Breast epithelium (tissue), 4 donors: ENCODE data around the gene FZD2. TPM values are rescaled to one million over a fixed set of nuclear protein-coding genes. Genes with fewer than 3 reads are reported as not detected.

ENCODE experiments used
- DNase-seq, 2 donors: peaks; one replicate each; pipeline ENCODE4 v3.0.0-alpha.2; 2019; ENCODE audit warnings: low spot score in 2 of 2
- H3K27ac ChIP-seq, 2 donors: fragments of 200-600 bp; sonication (generic) in 1 of 2; one replicate each; pipeline ENCODE4 v1.5.1; 2016 to 2019; ENCODE audit warnings: mild to moderate bottlenecking in 1 of 2
- H3K27me3 ChIP-seq, 2 donors: fragments of 200-600 bp; sonication (generic) in 1 of 2; one replicate each; pipeline versions ENCODE4 v1.5.1 to v1.6.0; 2017 to 2019; ENCODE audit warnings: control low read depth in 1 of 2, mild to moderate bottlenecking in 1 of 2
- H3K36me3 ChIP-seq: fragments of 200-600 bp; one replicate; pipeline ENCODE4 v1.5.1; 2019
- H3K4me1 ChIP-seq, 2 donors: fragments of 200-600 bp; sonication (generic); one replicate each; pipeline ENCODE4 v1.5.1; 2016 to 2019; ENCODE audit warnings: control low read depth in 1 of 2
- H3K4me3 ChIP-seq, 3 donors: fragments of 200-600 bp; sonication (generic); 1 replicate in 2 of 3; 2 replicates in 1 of 3; pipeline ENCODE4 v1.5.1; 2016 to 2019; ENCODE audit warnings: mild to moderate bottlenecking in 3 of 3, moderate library complexity in 2 of 3
- H3K9me3 ChIP-seq, 2 donors: fragments of 200-600 bp; sonication (generic) in 1 of 2; one replicate each; pipeline ENCODE4 v1.5.1; 2016 to 2019; ENCODE audit warnings: control low read depth in 1 of 2
- POLR2A ChIP-seq: fragments of 450-650 bp; IDR thresholded peaks from one replicate; pipeline ENCODE4 v1.6.1; 2016; ENCODE audit warnings: antibody characterized with exemption, mild to moderate bottlenecking, moderate library complexity
- POLR2AphosphoS5 ChIP-seq, 3 donors: sonication (generic); formaldehyde crosslinking; IDR thresholded peaks; one replicate each; pipeline ENCODE4 v1.6.1; 2017; ENCODE audit warnings: antibody characterized with exemption in 3 of 3
- intact Hi-C: fragments of 100-400 bp; cut with DNase I; formaldehyde crosslinking; loops from one replicate; pipeline ENCODE4 v1.15.1; 2023; ENCODE audit warnings: low total_unique reads
- total RNA-seq, 3 donors: library from RNA; depleted of rRNA; stranded (reverse); fragments of >200 nt; gene quantifications; one replicate each; pipeline ENCODE4 v1.1.0, GENCODE V29; 2016
- TF ChIP-seq, protein P1 (sequence below), 3 donors: fragments of 450-650 bp; IDR thresholded peaks; one replicate each; pipeline ENCODE4 v1.5.1; 2016 to 2017; ENCODE audit warnings: antibody characterized with exemption in 3 of 3, mild to moderate bottlenecking in 3 of 3, moderate library complexity in 3 of 3

FZD2 gene
- total RNA-seq, 3 donors from 2014 or later: 1.9 to 3.6 (median 3.0) TPM

DNA sequence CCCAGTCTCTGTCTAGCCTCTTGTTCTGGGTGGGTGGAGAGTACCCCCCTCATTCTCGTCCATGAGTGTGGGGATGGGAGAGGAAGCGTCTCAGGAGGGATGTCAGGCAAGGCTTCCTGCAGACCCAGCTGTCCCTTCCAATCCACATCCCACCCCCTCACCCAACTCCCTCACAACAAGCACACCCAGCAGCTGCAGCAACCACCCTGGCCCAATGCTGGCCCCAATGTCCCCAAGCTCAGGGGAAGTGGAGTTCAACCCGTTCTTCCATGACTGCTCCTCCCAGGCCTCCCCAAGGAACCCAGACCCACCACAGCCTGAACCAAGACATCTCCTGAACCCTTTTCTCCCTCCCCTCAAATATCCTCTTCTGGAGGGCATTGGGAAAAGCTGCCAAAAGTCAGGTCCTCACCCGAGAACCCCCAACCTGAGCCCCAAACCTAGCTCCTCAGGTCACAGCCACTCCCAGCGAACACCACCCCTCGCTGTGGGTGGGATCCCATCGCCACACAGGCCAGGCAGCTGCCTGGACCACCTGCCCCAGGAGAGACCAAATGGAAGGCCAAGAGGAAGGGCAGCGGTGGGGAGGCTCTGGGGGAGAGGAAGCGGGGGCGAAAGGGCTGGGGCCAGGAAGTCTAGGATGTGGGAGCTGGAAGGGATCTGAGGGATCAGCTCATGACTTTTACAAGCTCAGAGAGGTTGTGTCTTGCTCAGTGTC lies 47.6 kb downstream of the FZD2 start:
- no peak for TF ChIP-seq POLR2A
- TF ChIP-seq POLR2AphosphoS5 (IDR thresholded peaks at IDR 0.05): no peak
- TF ChIP-seq, protein P1, sequence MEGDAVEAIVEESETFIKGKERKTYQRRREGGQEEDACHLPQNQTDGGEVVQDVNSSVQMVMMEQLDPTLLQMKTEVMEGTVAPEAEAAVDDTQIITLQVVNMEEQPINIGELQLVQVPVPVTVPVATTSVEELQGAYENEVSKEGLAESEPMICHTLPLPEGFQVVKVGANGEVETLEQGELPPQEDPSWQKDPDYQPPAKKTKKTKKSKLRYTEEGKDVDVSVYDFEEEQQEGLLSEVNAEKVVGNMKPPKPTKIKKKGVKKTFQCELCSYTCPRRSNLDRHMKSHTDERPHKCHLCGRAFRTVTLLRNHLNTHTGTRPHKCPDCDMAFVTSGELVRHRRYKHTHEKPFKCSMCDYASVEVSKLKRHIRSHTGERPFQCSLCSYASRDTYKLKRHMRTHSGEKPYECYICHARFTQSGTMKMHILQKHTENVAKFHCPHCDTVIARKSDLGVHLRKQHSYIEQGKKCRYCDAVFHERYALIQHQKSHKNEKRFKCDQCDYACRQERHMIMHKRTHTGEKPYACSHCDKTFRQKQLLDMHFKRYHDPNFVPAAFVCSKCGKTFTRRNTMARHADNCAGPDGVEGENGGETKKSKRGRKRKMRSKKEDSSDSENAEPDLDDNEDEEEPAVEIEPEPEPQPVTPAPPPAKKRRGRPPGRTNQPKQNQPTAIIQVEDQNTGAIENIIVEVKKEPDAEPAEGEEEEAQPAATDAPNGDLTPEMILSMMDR (IDR thresholded peaks at IDR 0.05): no peak
- Histone ChIP-seq H3K27me3 (no peaks in the 10 kb centered on the region), H3K4me3 (no peak overlapping the region), H3K36me3 (no peaks in the 10 kb centered on the region), H3K9me3 (no peaks in the 10 kb centered on the region), H3K27ac (no peak overlapping the region), H3K4me1 (no peaks in the 10 kb centered on the region)
- DNase-seq: no peak
- intact Hi-C loops: no loop called here

DNA sequence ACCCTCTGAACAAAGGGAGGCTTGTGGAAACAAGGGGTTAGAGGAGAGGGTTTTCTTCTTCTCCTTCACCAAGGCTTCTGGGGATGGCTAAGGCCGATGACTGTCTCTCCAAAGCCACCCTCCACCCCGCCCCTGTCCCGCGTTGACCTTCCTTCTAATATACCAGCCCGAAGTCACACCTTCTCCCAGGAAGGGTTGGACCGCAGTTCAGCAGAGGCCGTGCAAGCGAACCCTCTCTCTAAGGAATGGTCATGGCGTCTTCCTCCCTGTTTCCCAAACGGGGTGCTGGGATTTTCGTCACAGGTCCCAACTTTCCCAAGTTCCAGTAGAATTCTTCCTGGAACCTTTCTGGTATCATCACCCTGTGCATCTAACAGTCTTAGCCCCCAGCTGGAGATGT lies 49.4 kb downstream of the FZD2 start:
- Histone ChIP-seq H3K4me3 (no peak overlapping the region), H3K36me3 (no peaks in the 10 kb centered on the region), H3K4me1 (no peaks in the 10 kb centered on the region), H3K27ac (no peak overlapping the region), H3K9me3 (no peaks in the 10 kb centered on the region), H3K27me3 (no peaks in the 10 kb centered on the region)
- DNase-seq: no peak
- TF ChIP-seq POLR2AphosphoS5 (IDR thresholded peaks at IDR 0.05) (no peak), POLR2A (no peak)
- intact Hi-C loops: no loop called here

DNA sequence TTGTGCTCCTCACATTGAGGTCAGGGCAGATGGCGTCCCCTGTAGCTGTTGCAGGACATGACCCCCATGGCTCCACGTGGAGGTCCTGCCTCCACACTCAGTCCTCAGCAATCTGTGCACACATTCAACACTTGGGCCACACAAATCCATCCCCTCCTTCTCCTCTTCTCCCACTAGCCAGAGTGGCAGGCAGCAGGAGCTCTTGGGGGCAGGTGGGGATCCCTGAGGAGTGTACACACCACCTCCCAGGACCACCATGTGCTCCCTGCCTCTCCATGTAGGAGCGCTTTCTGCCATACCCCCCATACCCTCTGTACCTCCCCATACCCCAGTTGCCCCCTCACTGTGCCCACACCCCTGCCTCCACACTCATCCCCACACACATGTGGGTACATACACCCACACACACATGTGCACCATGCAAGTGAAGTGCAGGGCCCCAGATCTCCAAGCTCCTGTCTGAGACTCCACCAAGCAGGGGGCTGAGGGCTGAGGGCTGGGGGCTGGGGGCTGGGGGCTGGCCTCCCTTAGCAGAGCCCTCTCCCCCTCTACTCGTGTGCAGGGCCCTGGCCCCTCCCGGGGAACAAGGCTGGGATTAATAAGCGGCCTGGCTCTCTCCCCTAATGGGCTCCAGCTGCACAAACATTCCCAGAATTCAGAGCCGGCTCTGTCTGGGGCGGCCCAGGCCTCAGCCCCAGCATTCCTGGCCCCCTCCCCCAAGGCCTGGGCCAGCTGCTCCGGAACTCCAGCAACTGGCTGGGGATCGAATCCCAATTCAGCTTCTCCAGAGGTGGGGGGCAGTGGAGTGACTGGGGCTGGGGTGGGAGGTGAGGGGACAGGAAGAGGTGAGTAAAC lies 50.8 kb downstream of the FZD2 start:
- no peaks in the 10 kb centered on the region for H3K27me3 ChIP-seq
- no peak for DNase-seq
- TF ChIP-seq, protein P1 (IDR thresholded peaks at IDR 0.05): no peak
- TF ChIP-seq POLR2A (no peak), POLR2AphosphoS5 (IDR thresholded peaks at IDR 0.05) (no peak)
- H3K27ac ChIP-seq: peak overlapping the region in 1 of 2 donors; percentile 1
- no peak overlapping the region for H3K4me3 ChIP-seq
- intact Hi-C loops: no loop called here
- H3K4me1 ChIP-seq: no peaks in the 10 kb centered on the region
- no peaks in the 10 kb centered on the region for H3K36me3 ChIP-seq
- no peaks in the 10 kb centered on the region for H3K9me3 ChIP-seq

DNA sequence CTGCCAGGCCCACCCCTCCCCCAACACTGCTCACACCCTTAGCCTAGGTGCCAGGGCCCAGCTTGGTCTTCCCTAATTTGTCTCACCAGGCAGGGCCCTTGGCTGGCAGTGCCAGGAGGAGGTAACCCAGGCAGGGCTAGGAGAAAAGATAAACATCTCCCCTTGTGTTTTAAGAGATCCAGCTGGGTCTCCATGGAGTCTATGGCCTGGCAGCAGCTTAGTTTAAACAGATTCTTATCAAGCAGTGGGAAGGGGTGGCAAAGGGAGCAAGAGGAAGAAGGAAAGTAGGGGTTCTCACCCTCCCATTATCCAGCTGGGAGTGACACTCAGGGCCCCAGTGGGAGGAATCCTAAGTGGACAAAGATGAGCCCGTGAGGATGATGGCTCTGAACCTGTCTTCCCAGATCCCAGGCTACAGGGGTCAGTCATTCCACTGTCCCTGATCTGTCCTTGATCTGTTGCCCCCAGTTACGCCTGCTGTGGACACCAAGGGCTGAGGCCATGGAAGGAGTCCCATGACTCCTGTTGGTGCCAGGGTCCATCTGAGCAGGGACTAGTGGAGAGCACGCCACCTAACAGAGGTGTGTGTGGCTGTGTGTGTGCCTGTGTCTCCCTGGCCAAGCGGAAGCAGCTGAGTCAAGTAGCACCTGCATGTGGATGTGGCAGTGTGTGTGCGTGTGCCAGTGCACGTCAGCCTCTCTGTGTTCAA lies 51.6 kb downstream of the FZD2 start:
- Histone ChIP-seq H3K9me3 (no peaks in the 10 kb centered on the region), H3K27me3 (no peaks in the 10 kb centered on the region), H3K36me3 (no peaks in the 10 kb centered on the region), H3K4me3 (no peak overlapping the region), H3K4me1 (no peaks in the 10 kb centered on the region), H3K27ac (peak overlapping the region in 1 of 2 donors; percentile 1)
- DNase-seq: no peak
- intact Hi-C loops: no loop called here
- TF ChIP-seq POLR2A (no peak), POLR2AphosphoS5 (IDR thresholded peaks at IDR 0.05) (no peak)
- TF ChIP-seq, protein P1 (IDR thresholded peaks at IDR 0.05): no peak

DNA sequence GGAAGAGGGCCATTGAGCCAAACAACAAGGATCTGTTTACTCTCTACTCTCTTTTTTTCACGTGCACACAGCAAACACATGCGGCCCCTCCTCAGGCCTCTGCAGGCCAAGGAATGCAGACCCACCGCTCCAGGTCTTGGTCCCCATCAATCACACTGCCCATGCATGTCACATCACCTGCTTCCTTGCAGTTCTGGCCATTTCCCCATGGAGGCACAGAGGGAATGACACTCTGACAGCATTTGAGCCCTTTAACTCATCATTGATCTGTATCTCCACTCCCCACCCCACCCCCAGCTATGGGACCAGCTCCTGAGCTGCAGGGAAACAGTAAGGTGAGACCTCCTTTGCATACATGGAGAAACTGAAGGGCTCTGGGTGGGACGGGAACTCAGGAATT lies 53.0 kb downstream of the FZD2 start:
- Histone ChIP-seq H3K4me3 (no peak overlapping the region), H3K4me1 (no peaks in the 10 kb centered on the region), H3K27me3 (no peaks in the 10 kb centered on the region), H3K27ac (no peak overlapping the region), H3K36me3 (no peaks in the 10 kb centered on the region), H3K9me3 (no peaks in the 10 kb centered on the region)
- intact Hi-C loops: no loop called here
- no peak for TF ChIP-seq POLR2A
- TF ChIP-seq, protein P1 (IDR thresholded peaks at IDR 0.05): no peak
- DNase-seq: no peak

Other genes starting within 250 kb of the FZD2 start
- gene RUNDC3A, start 248.9 kb upstream of the FZD2 start, total RNA-seq: 1 to 10 TPM in 1 of 3 donors, under 1 TPM in 1, not detected in 1; 0.48 to 1.6 TPM
- gene SLC25A39, start 232.7 kb upstream of the FZD2 start, total RNA-seq: 10 to 100 TPM; 53.1 to 88.2 (median 64.2) TPM
- gene GRN, start 212.2 kb upstream of the FZD2 start, total RNA-seq: 100 to 1,000 TPM; 166 to 372 (median 252) TPM
- 1 to 10 TPM in 2 of 3 donors, under 1 TPM in 1; 0.88 to 2.9 (median 2.7) TPM for gene FAM171A2, start 193.6 kb upstream of the FZD2 start, total RNA-seq
- gene ITGA2B, start 167.8 kb upstream of the FZD2 start, total RNA-seq: 1 to 10 TPM in 2 of 3 donors, under 1 TPM in 1; 0.66 to 1.2 (median 1.1) TPM
- gene GPATCH8, start 54.1 kb upstream of the FZD2 start, total RNA-seq: 10 to 100 TPM; 36.8 to 62.5 (median 51.5) TPM
- gene MEIOC, start 99.0 kb downstream of the FZD2 start, total RNA-seq: under 1 TPM in 1 of 3 donors, not detected in 2; under 0.01 TPM
- 10 to 100 TPM; 16.6 to 22.8 (median 16.7) TPM for gene CCDC43, start 132.3 kb downstream of the FZD2 start, total RNA-seq
- gene DBF4B, start 151.2 kb downstream of the FZD2 start, total RNA-seq: 1 to 10 TPM; 2.3 to 7.5 (median 3.2) TPM
- 1 to 10 TPM; 1.0 to 1.4 (median 1.3) TPM for gene ADAM11, start 201.5 kb downstream of the FZD2 start, total RNA-seq